Activated B cell treated with CpG ODN at 0.5 μM for 24 hours (primary cell): ENCODE results near the gene HSPB2. TPM values are rescaled to one million over a fixed set of nuclear protein-coding genes. Genes with fewer than 3 reads are reported as not detected.

Source experiments
- ATAC-seq: fragments of 200-7000 bp; cut with Tn5 transposase; one replicate; pipeline ENCODE4 v1.10.0; 2021; ENCODE audit warnings: low read depth, mild to moderate bottlenecking, moderate library complexity
- CTCF ChIA-PET: fragments of 350-600 bp; sonication (Branson Sonifier 250); formaldehyde crosslinking; loops from one replicate; lab custom pipeline; 2021; ENCODE audit warnings: antibody characterized with exemption; lab: Charles Lee
- POLR2A ChIA-PET: fragments of 350-600 bp; sonication (Branson Sonifier 250); formaldehyde crosslinking; loops from one replicate; lab custom pipeline; 2021; ENCODE audit warnings: antibody characterized with exemption; lab: Charles Lee
- DNase-seq: peaks from one replicate; pipeline ENCODE4 v3.0.0; 2022
- H3K27ac Mint-ChIP-seq: one replicate; pipeline ENCODE4 v1.8.0; 2020; ENCODE audit warnings: mixed read lengths
- H3K27me3 Mint-ChIP-seq: one replicate; pipeline ENCODE4 v1.8.0; 2021; ENCODE audit warnings: mixed read lengths
- H3K36me3 Mint-ChIP-seq: one replicate; pipeline ENCODE4 v1.8.0; 2021; ENCODE audit warnings: low read depth, mixed read lengths
- H3K4me1 Mint-ChIP-seq: one replicate; pipeline ENCODE4 v1.8.0; 2021; ENCODE audit warnings: mixed read lengths
- H3K4me3 Mint-ChIP-seq: one replicate; pipeline ENCODE4 v1.8.0; 2020; ENCODE audit warnings: mild to moderate bottlenecking, mixed read lengths
- H3K9me3 Mint-ChIP-seq: one replicate; pipeline ENCODE4 v1.8.0; 2020; ENCODE audit warnings: mixed read lengths
- CTCF ChIP-seq: fragments of 200-600 bp; IDR thresholded peaks from one replicate; pipeline ENCODE4 v1.8.0; 2022; ENCODE audit warnings: antibody characterized with exemption, mild to moderate bottlenecking
- intact Hi-C: fragments of 100-400 bp; cut with micrococcal nuclease; formaldehyde crosslinking; loops from one replicate; pipeline ENCODE4 v1.15.1; 2024
- total RNA-seq: library from RNA; stranded (reverse); gene quantifications from 2 replicates; pipeline ENCODE4 v1.2.3, GENCODE V29; 2022

HSPB2 gene
- total RNA-seq, 1 donor from 2014 or later = not detected

GRCh38 chr11:111944651-111945051, 32.1 kb downstream of the HSPB2 start:
- H3K9me3 Mint-ChIP-seq = no peaks in the 10 kb centered on the region
- ChIA-PET POLR2A (interaction anchor here (1.0 kb wide), 1 partner anchor 18 kb away, joined by 5 read pairs; no protein-coding TSS in a partner anchor), CTCF (interaction anchor here (0.7 kb wide), 1 partner anchor 12 kb away, joined by 3 read pairs; no protein-coding TSS in a partner anchor)
- H3K36me3 Mint-ChIP-seq = no peaks in the 10 kb centered on the region
- DNase-seq (no peak), ATAC-seq (no peak)
- no peak overlapping the region for H3K27ac Mint-ChIP-seq
- TF ChIP-seq CTCF = no peak
- intact Hi-C loops = no loop called here
- peaks cover 10% of the 10 kb centered on the region for H3K4me1 Mint-ChIP-seq
- H3K4me3 Mint-ChIP-seq = no peak overlapping the region
- no peaks in the 10 kb centered on the region for H3K27me3 Mint-ChIP-seq

GRCh38 chr11:111945198-111945597, 32.7 kb downstream of the HSPB2 start:
- Mint-ChIP-seq H3K4me1 (peaks cover 10% of the 10 kb centered on the region), H3K27ac (no peak overlapping the region), H3K36me3 (no peaks in the 10 kb centered on the region), H3K27me3 (no peaks in the 10 kb centered on the region), H3K9me3 (no peaks in the 10 kb centered on the region), H3K4me3 (no peak overlapping the region)
- ATAC-seq (no peak), DNase-seq (no peak)
- intact Hi-C loops = no loop called here
- POLR2A ChIA-PET = interaction anchor here (0.7 kb wide), 1 partner anchor 213 kb away, joined by 3 read pairs; no protein-coding TSS in a partner anchor
- CTCF ChIA-PET = interaction anchor here (0.7 kb wide), 1 partner anchor 13 kb away, joined by 3 read pairs; no protein-coding TSS in a partner anchor
- no peak for TF ChIP-seq CTCF

- POLR2A ChIA-PET = interaction anchor here (0.9 kb wide), 1 partner anchor 9 kb away, joined by 3 read pairs; no protein-coding TSS in a partner anchor
- intact Hi-C loops = no loop called here
- no peak for ATAC-seq
- CTCF ChIA-PET = no interaction called here
- Mint-ChIP-seq H3K36me3 (no peaks in the 10 kb centered on the region), H3K4me1 (peaks cover 10% of the 10 kb centered on the region), H3K4me3 (no peak overlapping the region), H3K27me3 (no peaks in the 10 kb centered on the region), H3K27ac (no peak overlapping the region), H3K9me3 (no peaks in the 10 kb centered on the region)
- no peak for DNase-seq
- TF ChIP-seq CTCF = no peak
These were observed 34.0 kb downstream of the HSPB2 start for GRCh38 chr11:111946499-111946898.

- TF ChIP-seq CTCF = no peak
- Mint-ChIP-seq H3K9me3 (no peaks in the 10 kb centered on the region), H3K4me3 (no peak overlapping the region), H3K27ac (peak overlapping the region; percentile 37), H3K27me3 (no peaks in the 10 kb centered on the region), H3K4me1 (peaks cover 10% of the 10 kb centered on the region), H3K36me3 (no peaks in the 10 kb centered on the region)
- DNase-seq (no peak), ATAC-seq (peak; percentile 18)
- CTCF ChIA-PET = no interaction called here
- POLR2A ChIA-PET = interaction anchor here (0.6 to 0.9 kb wide), 2 partner anchors 9 kb away, joined by 3 to 6 read pairs; no protein-coding TSS in a partner anchor
- intact Hi-C loops = no loop called here
These were observed 34.6 kb downstream of the HSPB2 start for GRCh38 chr11:111947143-111947542.

GRCh38 chr11:111949519-111950426, 37.2 kb downstream of the HSPB2 start:
- no peaks in the 10 kb centered on the region for H3K27me3 Mint-ChIP-seq
- no peak overlapping the region for H3K27ac Mint-ChIP-seq
- ATAC-seq = no peak
- peaks cover 10% of the 10 kb centered on the region for H3K4me1 Mint-ChIP-seq
- POLR2A ChIA-PET = no interaction called here
- no peaks in the 10 kb centered on the region for H3K36me3 Mint-ChIP-seq
- TF ChIP-seq CTCF = no peak
- DNase-seq = no peak
- CTCF ChIA-PET = interaction anchor here (0.6 kb wide), 1 partner anchor 21 kb away, joined by 4 read pairs; no protein-coding TSS in a partner anchor
- intact Hi-C loops = no loop called here
- no peaks in the 10 kb centered on the region for H3K9me3 Mint-ChIP-seq
- H3K4me3 Mint-ChIP-seq = no peak overlapping the region
